Cerebellar cortex (tissue), 1 donor: Measurements from ENCODE around the gene BMP7.
"Not testable (repeated sequence)": the region's sequence is repeated elsewhere in the genome, so short reads cannot be mapped to it uniquely, and the experiment has no call there.

Experiments
- DNase-seq: peaks from one replicate; pipeline ENCODE4 v3.0.0-alpha.2; 2015; ENCODE audit warnings: low spot score

Gene BMP7

DNA sequence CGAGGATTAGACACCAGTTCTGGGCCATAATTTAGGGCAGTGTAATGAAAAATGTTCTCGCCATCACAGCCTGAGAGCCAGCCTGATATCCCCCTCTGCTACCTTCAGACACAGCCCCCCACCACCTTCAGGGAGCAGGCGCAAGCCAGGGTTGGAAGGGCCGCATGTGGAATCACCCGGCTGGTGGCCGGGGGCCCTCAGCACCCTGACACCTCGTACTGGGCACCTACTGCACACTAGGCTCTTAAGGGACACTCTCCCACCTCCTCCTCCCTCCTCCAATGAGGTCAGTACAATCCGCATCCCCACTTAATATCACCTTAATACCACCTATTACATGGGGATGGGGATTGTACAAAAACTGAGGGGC lies 55.5 kb downstream of the BMP7 start:
- DNase-seq = no peak

- no peak for DNase-seq
Measured at GRCh38 chr20:57210054-57210910, 56.2 kb downstream of the BMP7 start.

DNA sequence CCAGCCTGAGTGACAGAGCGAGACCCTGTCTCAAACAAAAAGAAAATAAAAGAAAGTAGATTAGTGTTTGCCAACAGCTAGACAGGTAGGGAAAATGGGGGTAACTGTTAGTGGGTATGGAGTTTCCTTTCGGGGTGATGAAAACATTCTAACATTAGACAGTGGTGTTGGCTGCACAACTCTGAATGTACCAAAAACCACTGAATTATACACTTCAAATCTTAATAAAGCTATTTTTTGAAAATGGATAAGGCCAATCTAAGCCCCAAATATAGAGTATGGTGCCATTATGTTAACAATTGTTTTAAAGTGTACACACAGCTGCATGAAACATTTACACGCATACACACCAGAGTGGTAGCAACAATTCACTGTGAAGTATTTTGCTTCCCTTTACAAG lies 57.0 kb downstream of the BMP7 start:
- DNase-seq = no peak

- no peak for DNase-seq
Measured at GRCh38 chr20:57208198-57208597, 58.2 kb downstream of the BMP7 start.

GRCh38 chr20:57207251-57207650 lies 59.2 kb downstream of the BMP7 start:
- DNase-seq = no peak

- no peak for DNase-seq
Measured at GRCh38 chr20:57205606-57206219, 60.7 kb downstream of the BMP7 start.

- DNase-seq = no peak
Measured at GRCh38 chr20:57203986-57204385, 62.5 kb downstream of the BMP7 start.

- no peak for DNase-seq
Measured at GRCh38 chr20:57203204-57203603, 63.2 kb downstream of the BMP7 start.

- DNase-seq = no peak
Measured at GRCh38 chr20:57202309-57202708, 64.1 kb downstream of the BMP7 start.

DNA sequence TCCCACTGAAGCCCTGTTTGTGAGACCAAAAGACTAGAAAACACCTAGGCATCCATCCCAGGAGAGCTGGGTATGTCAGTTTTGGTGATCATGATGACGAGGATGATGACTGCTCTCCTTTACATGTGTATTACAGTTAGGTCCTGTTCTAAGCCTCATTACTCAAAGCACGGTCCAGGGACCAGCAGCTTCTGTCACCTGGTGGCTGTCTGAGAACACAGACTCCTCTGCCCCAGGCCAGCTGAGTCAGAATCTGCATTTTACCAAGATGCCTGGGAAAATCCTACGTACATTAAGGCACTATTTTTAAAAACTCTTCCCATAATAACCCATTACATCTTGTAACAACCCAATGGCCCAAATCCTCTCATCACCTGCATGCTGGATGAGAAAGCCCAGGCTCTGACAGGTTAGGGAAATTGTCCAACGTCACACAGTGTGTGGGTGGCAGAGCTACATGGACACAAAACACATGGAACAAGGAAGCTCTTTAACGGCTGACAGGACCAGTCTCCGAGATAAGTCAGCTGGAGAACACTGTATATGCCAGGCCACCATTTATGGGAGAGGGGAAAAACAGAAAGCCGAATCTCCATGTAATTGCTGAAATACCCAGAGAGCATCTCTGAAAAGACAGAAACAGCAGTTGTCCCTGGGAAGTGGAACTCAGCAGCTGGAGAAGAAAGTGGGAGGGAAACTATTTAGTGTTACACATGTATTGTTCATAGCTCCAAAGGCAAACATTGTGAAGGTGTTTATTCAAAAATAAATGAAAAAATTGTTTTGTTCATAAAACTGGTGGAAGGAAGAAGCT lies 65.4 kb downstream of the BMP7 start:
- DNase-seq = no peak

DNA sequence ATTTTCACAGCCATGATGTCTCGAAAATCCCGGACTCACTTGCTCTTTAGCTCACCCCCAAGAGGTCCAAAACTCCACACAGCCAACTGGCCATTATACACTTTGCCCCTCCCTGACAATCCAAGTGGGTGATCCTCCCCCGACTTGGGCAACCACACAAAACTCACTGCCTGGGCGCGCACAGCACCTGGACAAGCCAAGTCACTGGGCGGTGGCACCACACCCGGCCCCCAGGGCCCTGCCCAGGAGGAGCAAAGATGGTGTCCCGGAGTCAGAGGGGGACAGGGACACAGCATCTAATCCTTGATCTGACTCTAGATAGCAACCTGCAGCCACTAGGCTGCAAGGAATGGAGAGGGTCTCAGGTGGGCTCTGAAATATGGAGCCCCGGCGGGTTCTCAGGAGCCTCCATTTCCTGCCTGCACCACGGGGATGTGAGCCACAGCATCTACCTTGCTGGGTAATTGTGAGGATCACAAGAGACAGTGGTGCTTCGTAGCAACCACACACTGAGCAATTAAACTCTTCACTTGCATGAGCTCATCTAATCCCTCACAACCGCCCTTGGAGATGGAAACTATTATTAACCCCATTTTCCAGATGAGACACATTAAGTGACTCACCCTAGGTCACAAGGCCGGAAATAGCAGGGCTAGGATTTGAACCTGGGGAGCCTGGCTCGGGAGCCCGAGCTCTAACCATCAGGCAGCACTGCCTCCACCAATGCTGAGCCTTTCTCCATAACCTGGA lies 66.6 kb downstream of the BMP7 start:
- no peak for DNase-seq

GRCh38 chr20:57198132-57199072 lies 68.0 kb downstream of the BMP7 start:
- no peak for DNase-seq

DNA sequence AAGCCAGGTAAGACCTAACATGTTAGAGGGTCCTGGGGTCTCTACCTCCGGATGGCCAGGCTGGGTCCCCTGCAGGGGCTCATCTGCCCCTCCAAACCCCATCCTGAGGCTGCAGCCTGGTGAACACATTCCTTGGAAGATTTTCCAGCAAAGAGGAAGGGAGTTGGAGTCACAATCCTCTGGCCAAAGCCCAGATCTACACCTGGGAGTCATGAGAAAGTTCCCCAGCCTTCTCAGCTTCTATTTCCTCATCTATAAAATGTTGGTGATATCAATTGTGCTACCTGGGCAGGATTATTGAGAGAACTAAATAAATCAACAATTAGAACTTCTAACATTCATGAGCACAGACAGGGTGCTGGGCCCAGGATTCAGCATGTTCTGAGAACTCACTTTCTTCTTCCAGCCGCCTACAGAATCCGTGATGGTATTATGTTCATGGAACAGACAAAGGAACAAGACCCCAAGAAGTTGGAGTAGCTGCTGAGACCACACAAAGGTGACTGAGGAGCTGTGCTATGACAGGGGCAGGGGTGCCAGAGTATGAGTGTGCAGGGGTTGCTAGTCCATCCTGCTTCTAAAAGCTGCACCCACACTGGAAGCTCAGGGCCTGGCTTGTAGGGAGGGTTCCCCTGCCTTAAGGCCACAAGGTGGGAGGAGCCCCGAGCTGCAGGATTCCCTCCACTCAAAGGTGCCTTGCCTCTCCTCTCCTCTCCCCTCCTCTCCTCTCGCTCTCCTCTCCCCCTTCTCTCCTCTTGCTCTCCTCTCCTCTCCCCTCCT lies 68.9 kb downstream of the BMP7 start:
- no peak for DNase-seq

- no peak for DNase-seq
Measured at GRCh38 chr20:57195469-57196100, 70.9 kb downstream of the BMP7 start.

DNA sequence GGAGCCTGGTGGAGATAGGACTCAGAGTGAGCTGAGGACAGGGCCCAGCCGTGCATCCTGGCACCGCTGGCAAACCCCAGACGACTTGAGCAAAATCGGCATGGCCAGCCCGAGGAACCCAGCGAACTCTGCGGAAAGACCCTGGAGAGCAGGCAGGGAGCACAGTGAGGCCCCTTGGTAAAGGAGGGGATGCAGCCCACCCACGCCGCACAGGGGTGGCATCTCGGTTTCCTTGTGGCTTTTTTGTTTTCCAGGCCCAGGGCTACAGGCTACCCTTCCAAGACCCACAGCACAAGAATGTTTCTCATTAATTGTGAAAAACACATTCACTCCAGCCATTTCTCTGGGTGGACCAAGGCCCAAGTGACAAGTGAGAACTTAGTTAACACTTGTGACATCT lies 71.4 kb downstream of the BMP7 start:
- DNase-seq = no peak

- no peak for DNase-seq
Measured at GRCh38 chr20:57194154-57194553, 72.3 kb downstream of the BMP7 start.

- no peak for DNase-seq
Measured at GRCh38 chr20:57193094-57193493, 73.3 kb downstream of the BMP7 start.

DNA sequence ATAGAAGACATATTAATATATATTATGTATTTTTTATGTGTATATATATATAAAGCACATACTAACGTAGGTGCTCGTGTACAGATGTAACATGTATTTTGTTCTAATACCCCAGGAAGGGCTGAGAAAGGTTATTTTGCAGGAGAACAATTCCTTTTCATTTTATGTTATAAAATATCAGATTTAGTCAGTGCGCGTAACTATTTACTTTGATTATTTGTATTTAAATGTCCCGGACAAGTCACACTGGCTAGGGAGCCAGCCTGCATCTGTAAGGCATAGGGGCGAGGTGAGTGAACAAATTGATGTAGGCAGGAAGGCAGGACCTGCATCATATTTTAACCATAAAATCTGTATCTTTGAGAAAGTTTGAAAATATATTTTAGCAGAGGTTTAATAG lies 74.1 kb downstream of the BMP7 start:
- no peak for DNase-seq

DNA sequence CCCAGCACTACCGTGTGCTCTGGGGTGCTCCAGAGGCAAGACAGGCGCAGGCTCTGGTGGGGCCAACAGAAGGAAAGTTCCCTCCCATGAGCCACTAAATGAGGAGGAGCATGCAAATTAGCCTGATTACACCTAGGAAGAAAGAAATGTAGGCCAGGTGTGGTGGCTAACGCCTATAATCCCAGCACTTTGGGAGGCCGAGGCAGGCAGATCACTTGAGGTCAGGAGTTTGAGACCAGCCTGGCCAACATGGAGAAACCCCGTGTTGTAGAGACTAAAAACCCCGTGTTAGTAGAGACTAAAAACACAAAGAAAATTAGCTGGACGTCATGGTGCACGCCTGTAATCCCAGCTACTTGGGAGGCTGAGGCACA lies 75.2 kb downstream of the BMP7 start:
- DNase-seq = not testable (repeated sequence)
